HL-60 (cell line): ENCODE data around the gene SPINK2.
A peak's percentile ranks its signal among the peaks of the same experiment; 100 is the strongest.

ENCODE experiments used
- DNase-seq, 2 experiments: peaks; one replicate each; pipeline ENCODE4 v3.0.0-alpha.2; 2010 to 2020; ENCODE audit warnings: low read depth in 1 of 2, low spot score in 1 of 2
- H3K27ac ChIP-seq: fragments of 250-450 bp; sonication (Bioruptor Pico); replicated peaks from 2 replicates; pipeline ENCODE4 v1.5.1; 2020; ENCODE audit warnings: mild to moderate bottlenecking, moderate library complexity
- H3K27me3 ChIP-seq: fragments of 250-450 bp; sonication (Bioruptor Pico); 2 replicates; pipeline ENCODE4 v1.5.1; 2021; ENCODE audit warnings: mild to moderate bottlenecking, moderate library complexity; ENCODE audit not compliant: insufficient read depth, poor library complexity, severe bottlenecking
- H3K4me3 ChIP-seq: replicated peaks from 2 replicates; pipeline ENCODE4 v1.5.1; 2011; ENCODE audit warnings: mild to moderate bottlenecking, control low read depth, low read length; ENCODE audit not compliant: insufficient read depth
- CTCF ChIP-seq: IDR thresholded peaks from one replicate; pipeline ENCODE4 v1.5.1; 2011; ENCODE audit warnings: low read length, control low read depth, inconsistent platforms; ENCODE audit not compliant: insufficient read depth
- GABPA ChIP-seq: IDR thresholded peaks from 2 replicates; pipeline ENCODE4 v1.6.1; 2012; ENCODE audit warnings: low read depth
- POLR2AphosphoS5 ChIP-seq: IDR thresholded peaks from 2 replicates; pipeline ENCODE4 v1.6.1; 2012; ENCODE audit warnings: low read depth
- REST ChIP-seq: IDR thresholded peaks from 2 replicates; pipeline ENCODE4 v1.6.1; 2012; ENCODE audit warnings: low read depth; ENCODE audit not compliant: insufficient replicate concordance
- SPI1 ChIP-seq: IDR thresholded peaks from 2 replicates; pipeline ENCODE4 v1.6.1; 2012; ENCODE audit warnings: low read depth, mild to moderate bottlenecking, borderline replicate concordance

The SPINK2 gene

GRCh38 chr4:56817840-56818491, 3.5 kb downstream of the SPINK2 start:
- Histone ChIP-seq H3K27ac (no peak overlapping the region), H3K4me3 (no peak overlapping the region), H3K27me3 (no peaks in the 10 kb centered on the region)
- no peak for DNase-seq
- no peak for TF ChIP-seq SPI1
- no peak for TF ChIP-seq REST
- no peak for TF ChIP-seq POLR2AphosphoS5
- TF ChIP-seq GABPA, result no peak
- no peak for TF ChIP-seq CTCF

- no peak overlapping the region for H3K4me3 ChIP-seq
- no peak for DNase-seq
- TF ChIP-seq GABPA (no peak), REST (no peak), CTCF (no peak), SPI1 (no peak), POLR2AphosphoS5 (no peak)
- no peaks in the 10 kb centered on the region for H3K27me3 ChIP-seq
- H3K27ac ChIP-seq, result no peak overlapping the region
Observed at GRCh38 chr4:56806666-56807065, 14.8 kb downstream of the SPINK2 start.

GRCh38 chr4:56804551-56804950, 16.9 kb downstream of the SPINK2 start:
- DNase-seq, result peak in 1 of 2 experiments; percentile 24
- peak overlapping the region; percentile 46 for H3K27ac ChIP-seq
- no peak overlapping the region for H3K4me3 ChIP-seq
- TF ChIP-seq CTCF, result no peak
- no peak for TF ChIP-seq GABPA
- no peak; the same call in 1 of the 2 replicates for TF ChIP-seq POLR2AphosphoS5
- no peak for TF ChIP-seq SPI1
- no peak for TF ChIP-seq REST
- H3K27me3 ChIP-seq, result no peaks in the 10 kb centered on the region
